Transverse colon (tissue), 4 donors: ENCODE measurements around the gene ATP1A2. TPM values are rescaled to one million over a fixed set of nuclear protein-coding genes. Genes with fewer than 3 reads are reported as not detected.
A peak's percentile ranks its signal among the peaks of the same experiment; 100 is the strongest.

Experiments used
- DNase-seq: peaks from one replicate; pipeline ENCODE4 v3.0.0-alpha.2; 2019
- H3K27ac ChIP-seq, 4 donors: fragments of 200-600 bp; sonication (generic); 2 replicates each; pipeline ENCODE4 v1.5.1; 2016 to 2018; ENCODE audit warnings: inconsistent platforms in 4 of 4
- H3K27me3 ChIP-seq: fragments of 200-600 bp; sonication (generic); 2 replicates; pipeline ENCODE4 v1.5.1; 2017; ENCODE audit warnings: inconsistent platforms
- H3K36me3 ChIP-seq, 4 donors: fragments of 200-600 bp; sonication (generic); 2 replicates each; pipeline ENCODE4 v1.5.1; 2017 to 2019; ENCODE audit warnings: inconsistent platforms in 4 of 4
- H3K4me1 ChIP-seq, 4 donors: fragments of 200-600 bp; sonication (generic); 2 replicates each; pipeline ENCODE4 v1.5.1; 2017 to 2020; ENCODE audit warnings: inconsistent platforms in 4 of 4
- H3K4me3 ChIP-seq, 4 donors: fragments of 200-600 bp; sonication (generic); 1 replicate in 1 of 4; 2 replicates in 3 of 4; pipeline versions ENCODE4 v1.5.1 to v1.6.1; 2017 to 2019; ENCODE audit warnings: inconsistent platforms in 4 of 4
- H3K9me3 ChIP-seq, 2 donors: fragments of 200-600 bp; sonication (generic); 2 replicates each; pipeline ENCODE4 v1.5.1; 2017 to 2019; ENCODE audit warnings: inconsistent platforms in 2 of 2
- CTCF ChIP-seq, 5 experiments: fragments of 200-600 bp in 3 of 5; fragments of 450-650 bp in 2 of 5; sonication (generic) in 3 of 5; IDR thresholded peaks; 1 replicate in 2 of 5; 2 replicates in 3 of 5; pipeline ENCODE4 v1.5.1; 2016 to 2017; ENCODE audit warnings: antibody characterized with exemption in 5 of 5, inconsistent platforms in 3 of 5, mild to moderate bottlenecking in 2 of 5, moderate library complexity in 1 of 5
- EP300 ChIP-seq: sonication (generic); formaldehyde crosslinking; IDR thresholded peaks from one replicate; pipeline ENCODE4 v1.6.1; 2017; ENCODE audit warnings: antibody characterized with exemption, low read depth
- POLR2A ChIP-seq: fragments of 450-650 bp; IDR thresholded peaks from one replicate; pipeline ENCODE4 v1.6.1; 2016; ENCODE audit warnings: antibody characterized with exemption, mild to moderate bottlenecking, moderate library complexity
- POLR2AphosphoS5 ChIP-seq, 3 donors: sonication (generic); formaldehyde crosslinking; IDR thresholded peaks; one replicate each; pipeline ENCODE4 v1.6.1; 2016; ENCODE audit warnings: antibody characterized with exemption in 3 of 3
- WGBS, 2 donors: methylation state at CpG; one replicate each; pipeline ENCODE4 v1.1.5; 2018; ENCODE audit warnings: low coverage in 1 of 2; 5-methylcytosine and 5-hydroxymethylcytosine counted together
- in situ Hi-C, 4 donors: fragments of 200-750 bp; cut with MboI; loops; one replicate each; pipeline versions ENCODE4 v1.15.0 to v1.15.1; 2017; ENCODE audit warnings: low sequenced_read_pairs in 3 of 4, low pct_ligation_motif_present in 1 of 4, low pct_unique_long_range_greater_than_20kb in 1 of 4
- intact Hi-C: fragments of 100-400 bp; cut with DNase I; formaldehyde crosslinking; loops from one replicate; pipeline ENCODE4 v1.15.1; 2023; ENCODE audit warnings: low total_unique reads
- total RNA-seq, 4 donors: library from RNA; depleted of rRNA; stranded (reverse); fragments of >200 nt; gene quantifications; one replicate each; pipeline ENCODE4 v1.1.0, GENCODE V29; 2016

The ATP1A2 gene
- total RNA-seq, 4 donors from 2014 or later, result 11.4 to 40.8 (median 23.1) TPM

GRCh38 chr1:160129558-160129957 lies 14.0 kb downstream of the ATP1A2 start:
- Histone ChIP-seq H3K4me3 (no peak overlapping the region), H3K27ac (no peak overlapping the region), H3K36me3 (no peaks in the 10 kb centered on the region), H3K4me1 (peaks cover 0 to 9% (median 4%) of the 10 kb centered on the region in 4 donors), H3K9me3 (no peaks in the 10 kb centered on the region), H3K27me3 (no peaks in the 10 kb centered on the region)
- TF ChIP-seq EP300, result no peak
- TF ChIP-seq POLR2A, result no peak
- no peak for TF ChIP-seq CTCF (IDR thresholded peaks at IDR 0.05)
- no peak for TF ChIP-seq POLR2AphosphoS5 (IDR thresholded peaks at IDR 0.05)
- intact Hi-C loops, result no loop called here
- in situ Hi-C loops, result no loop called here
- DNase-seq, result no peak
- 81% methylated on average over 3 of the region's 3 CpGs; no CpG with 5 or more reads in 1 of the 2 donors for WGBS, 2 donors

- H3K4me1 ChIP-seq, result peaks cover 0 to 8% (median 3%) of the 10 kb centered on the region in 4 donors
- 84% methylated on average over 11 of the region's 11 CpGs; no CpG with 5 or more reads in 1 of the 2 donors for WGBS, 2 donors
- H3K27me3 ChIP-seq, result no peaks in the 10 kb centered on the region
- no peak for TF ChIP-seq POLR2A
- TF ChIP-seq EP300, result no peak
- no peak for TF ChIP-seq POLR2AphosphoS5 (IDR thresholded peaks at IDR 0.05)
- no peak for TF ChIP-seq CTCF (IDR thresholded peaks at IDR 0.05)
- H3K9me3 ChIP-seq, result no peaks in the 10 kb centered on the region
- H3K4me3 ChIP-seq, result no peak overlapping the region
- in situ Hi-C loops, result no loop called here
- no peak for DNase-seq
- no peak overlapping the region for H3K27ac ChIP-seq
- H3K36me3 ChIP-seq, result no peaks in the 10 kb centered on the region
- intact Hi-C loops, result no loop called here
Observed at GRCh38 chr1:160129966-160130365, 14.4 kb downstream of the ATP1A2 start.

GRCh38 chr1:160130486-160130885 lies 14.9 kb downstream of the ATP1A2 start:
- no peak overlapping the region for H3K4me3 ChIP-seq
- no peak for DNase-seq
- TF ChIP-seq CTCF (IDR thresholded peaks at IDR 0.05), result no peak
- TF ChIP-seq POLR2A, result no peak
- no peak for TF ChIP-seq EP300
- no peak for TF ChIP-seq POLR2AphosphoS5 (IDR thresholded peaks at IDR 0.05)
- no peaks in the 10 kb centered on the region for H3K36me3 ChIP-seq
- no peaks in the 10 kb centered on the region for H3K9me3 ChIP-seq
- peaks cover 0 to 8% (median 0%) of the 10 kb centered on the region in 4 donors for H3K4me1 ChIP-seq
- intact Hi-C loops, result no loop called here
- in situ Hi-C loops, result no loop called here
- no peaks in the 10 kb centered on the region for H3K27me3 ChIP-seq
- H3K27ac ChIP-seq, result peak overlapping the region in 1 of 4 donors; percentile 11
- WGBS, 2 donors, result 86% methylated on average over 5 of the region's 5 CpGs; no CpG with 5 or more reads in 1 of the 2 donors

- in situ Hi-C loops (no loop called here), intact Hi-C loops (no loop called here)
- Histone ChIP-seq H3K4me3 (no peak overlapping the region), H3K27me3 (no peaks in the 10 kb centered on the region), H3K36me3 (no peaks in the 10 kb centered on the region), H3K27ac (peak overlapping the region in 2 of 4 donors; percentile 18 to 46), H3K4me1 (peaks cover 0 to 8% (median 0%) of the 10 kb centered on the region in 4 donors), H3K9me3 (no peaks in the 10 kb centered on the region)
- WGBS, 2 donors, result 87 to 100% methylated on average over 1 of the region's 1 CpG
- TF ChIP-seq EP300, result no peak
- DNase-seq, result no peak
Observed at GRCh38 chr1:160130939-160131338, 15.4 kb downstream of the ATP1A2 start.
